Stomach (tissue), 4 donors: ENCODE data around the gene GSC.

ENCODE experiments used
- CTCF ChIP-seq, 7 experiments: fragments of 450-650 bp in 4 of 7; fragments of 200-600 bp in 3 of 7; sonication (generic) in 3 of 7; IDR thresholded peaks; one replicate each; pipeline ENCODE4 v1.5.1; 2016 to 2019; ENCODE audit warnings: antibody characterized with exemption in 7 of 7, control low read depth in 2 of 7, mild to moderate bottlenecking in 1 of 7
- EP300 ChIP-seq: sonication (generic); formaldehyde crosslinking; IDR thresholded peaks from one replicate; pipeline ENCODE4 v1.6.1; 2017; ENCODE audit warnings: antibody characterized with exemption
- POLR2A ChIP-seq, 4 donors: fragments of 450-650 bp; IDR thresholded peaks; one replicate each; pipeline ENCODE4 v1.6.1; 2016; ENCODE audit warnings: antibody characterized with exemption in 4 of 4, control low read depth in 2 of 4, mild to moderate bottlenecking in 1 of 4, moderate library complexity in 1 of 4

GRCh38 chr14:94787655-94788054 lies 17.7 kb upstream of the GSC start:
- TF ChIP-seq POLR2A (IDR thresholded peaks at IDR 0.05) (no peak), CTCF (IDR thresholded peaks at IDR 0.05) (no peak), EP300 (no peak)
